Spinal cord (tissue), 10 donors: Measurements from ENCODE around the gene RALA. TPM values are rescaled to one million over a fixed set of nuclear protein-coding genes. Genes with fewer than 3 reads are reported as not detected.

Source experiments
- DNase-seq, 6 donors: peaks; one replicate each; pipeline versions ENCODE4 v3.0.0 to v3.0.0-alpha.2; 2013 to 2015; ENCODE audit warnings: low spot score in 6 of 6, low read depth in 4 of 6
- H3K27ac ChIP-seq: one replicate; pipeline ENCODE4 v1.5.1; 2013; ENCODE audit warnings: low read depth, low read length, control low read depth
- H3K27me3 ChIP-seq: one replicate; pipeline ENCODE4 v1.6.1; 2013; ENCODE audit warnings: low read length; ENCODE audit not compliant: control insufficient read depth, insufficient read depth
- H3K36me3 ChIP-seq: one replicate; pipeline ENCODE4 v1.6.1; 2013; ENCODE audit warnings: low read length; ENCODE audit not compliant: control insufficient read depth, insufficient read depth
- H3K4me1 ChIP-seq: one replicate; pipeline ENCODE4 v1.6.1; 2013; ENCODE audit warnings: low read length; ENCODE audit not compliant: control insufficient read depth, insufficient read depth
- H3K4me3 ChIP-seq: one replicate; pipeline ENCODE4 v1.5.1; 2013; ENCODE audit warnings: low read depth, low read length, control low read depth
- H3K9me3 ChIP-seq: one replicate; pipeline ENCODE4 v1.6.1; 2013; ENCODE audit warnings: low read length; ENCODE audit not compliant: control insufficient read depth, insufficient read depth
- WGBS: methylation state at CpG from one replicate; pipeline ENCODE4 v1.1.5; 2013; ENCODE audit warnings: missing lambda C conversion rate; ENCODE audit not compliant: insufficient coverage; 5-methylcytosine and 5-hydroxymethylcytosine counted together
- polyA plus RNA-seq, 2 donors: library from polyadenylated mRNA; unstranded; fragments of 120-200 nt; gene quantifications; one replicate each; pipeline ENCODE4 v1.2.1, GENCODE V29; 2013; ENCODE audit not compliant: insufficient read length in 2 of 2
- total RNA-seq, 2 donors: library from RNA; depleted of rRNA in 1 of 2; stranded (reverse); fragments of 120-200 nt in 1 of 2; fragments of >200 nt in 1 of 2; gene quantifications; one replicate each; pipeline versions ENCODE4 v1.2.3 to v1.2.4, GENCODE V29; 2013 to 2014
- donor health status: healthy.

The RALA gene
- total and polyA plus RNA-seq, 4 donors = 23.2 to 93.3 (median 60.7) TPM

GRCh38 chr7:39589323-39590111 lies 33.9 kb upstream of the RALA start:
- H3K27ac ChIP-seq = no peak overlapping the region

GRCh38 chr7:39592586-39592985 lies 30.8 kb upstream of the RALA start:
- no peaks in the 10 kb centered on the region for H3K4me1 ChIP-seq
- 0% methylated on average over 1 of the region's 2 CpGs for WGBS
- DNase-seq = no peak

More at GRCh38 chr7:39589323-39590111, 33.9 kb upstream of the RALA start:
- no peaks in the 10 kb centered on the region for H3K4me1 ChIP-seq
- H3K36me3 ChIP-seq = no peaks in the 10 kb centered on the region
- no peaks in the 10 kb centered on the region for H3K27me3 ChIP-seq
- peak in 2 of 6 donors; percentile 33 to 52 for DNase-seq
- no peak overlapping the region for H3K4me3 ChIP-seq
- no CpG with 5 or more reads among the region's 7 CpGs for WGBS
- H3K9me3 ChIP-seq = no peaks in the 10 kb centered on the region

GRCh38 chr7:39594988-39595620 lies 28.3 kb upstream of the RALA start:
- no peak overlapping the region for H3K4me3 ChIP-seq
- H3K4me1 ChIP-seq = no peaks in the 10 kb centered on the region
- WGBS = 20% methylated on average over 1 of the region's 5 CpGs
- no peaks in the 10 kb centered on the region for H3K27me3 ChIP-seq
- DNase-seq = peak in 5 of 6 donors; percentile 36 to 87 (median 72)
- H3K36me3 ChIP-seq = no peaks in the 10 kb centered on the region
- H3K27ac ChIP-seq = peak overlapping the region; percentile 15
- no peaks in the 10 kb centered on the region for H3K9me3 ChIP-seq

More at GRCh38 chr7:39592586-39592985, 30.8 kb upstream of the RALA start:
- Histone ChIP-seq H3K4me3 (no peak overlapping the region), H3K9me3 (no peaks in the 10 kb centered on the region), H3K27ac (no peak overlapping the region), H3K27me3 (no peaks in the 10 kb centered on the region), H3K36me3 (no peaks in the 10 kb centered on the region)

- H3K9me3 ChIP-seq = no peaks in the 10 kb centered on the region
- WGBS = no CpG with 5 or more reads among the region's 2 CpGs
- H3K27me3 ChIP-seq = no peaks in the 10 kb centered on the region
- H3K4me1 ChIP-seq = no peaks in the 10 kb centered on the region
- no peak overlapping the region for H3K27ac ChIP-seq
- no peaks in the 10 kb centered on the region for H3K36me3 ChIP-seq
- no peak for DNase-seq
- H3K4me3 ChIP-seq = no peak overlapping the region
Measured at GRCh38 chr7:39602351-39602750, 21.0 kb upstream of the RALA start.

GRCh38 chr7:39603924-39604323 lies 19.4 kb upstream of the RALA start:
- Histone ChIP-seq H3K27me3 (peaks cover under 1% of the 10 kb centered on the region), H3K27ac (no peak overlapping the region), H3K4me3 (no peak overlapping the region), H3K4me1 (no peaks in the 10 kb centered on the region), H3K9me3 (no peaks in the 10 kb centered on the region), H3K36me3 (no peaks in the 10 kb centered on the region)
- no peak for DNase-seq

GRCh38 chr7:39605087-39605486 lies 18.3 kb upstream of the RALA start:
- 100% methylated on average over 1 of the region's 1 CpG for WGBS
- no peak for DNase-seq
- peaks cover 8% of the 10 kb centered on the region for H3K27me3 ChIP-seq

GRCh38 chr7:39606352-39606751 lies 17.0 kb upstream of the RALA start:
- Histone ChIP-seq H3K4me1 (peaks cover 7% of the 10 kb centered on the region), H3K36me3 (no peaks in the 10 kb centered on the region), H3K27ac (no peak overlapping the region), H3K27me3 (peaks cover 11% of the 10 kb centered on the region), H3K9me3 (no peaks in the 10 kb centered on the region), H3K4me3 (no peak overlapping the region)
- no peak for DNase-seq
- WGBS = no CpG with 5 or more reads among the region's 2 CpGs

More at GRCh38 chr7:39605087-39605486, 18.3 kb upstream of the RALA start:
- Histone ChIP-seq H3K4me1 (peaks cover 7% of the 10 kb centered on the region), H3K27ac (no peak overlapping the region), H3K9me3 (no peaks in the 10 kb centered on the region), H3K36me3 (no peaks in the 10 kb centered on the region), H3K4me3 (no peak overlapping the region)

GRCh38 chr7:39606941-39607340 lies 16.4 kb upstream of the RALA start:
- Histone ChIP-seq H3K4me3 (no peak overlapping the region), H3K27me3 (peaks cover 11% of the 10 kb centered on the region), H3K36me3 (no peaks in the 10 kb centered on the region), H3K27ac (no peak overlapping the region), H3K4me1 (peaks cover 7% of the 10 kb centered on the region), H3K9me3 (no peaks in the 10 kb centered on the region)
- DNase-seq = no peak
- 100% methylated on average over 1 of the region's 2 CpGs for WGBS

GRCh38 chr7:39607865-39608264 lies 15.5 kb upstream of the RALA start:
- no peak for DNase-seq
- Histone ChIP-seq H3K27me3 (peaks cover 11% of the 10 kb centered on the region), H3K4me1 (peaks cover 7% of the 10 kb centered on the region), H3K36me3 (no peaks in the 10 kb centered on the region), H3K4me3 (no peak overlapping the region), H3K27ac (no peak overlapping the region), H3K9me3 (no peaks in the 10 kb centered on the region)
- no CpG with 5 or more reads among the region's 2 CpGs for WGBS

- Histone ChIP-seq H3K9me3 (no peaks in the 10 kb centered on the region), H3K27me3 (peaks cover 11% of the 10 kb centered on the region), H3K27ac (no peak overlapping the region), H3K36me3 (no peaks in the 10 kb centered on the region), H3K4me1 (peaks cover 7% of the 10 kb centered on the region), H3K4me3 (no peak overlapping the region)
- 85% methylated on average over 1 of the region's 3 CpGs for WGBS
- DNase-seq = no peak
Measured at GRCh38 chr7:39608278-39608677, 15.1 kb upstream of the RALA start.
